ENCODE results near the gene OCEL1.

OCEL1 gene

DNA sequence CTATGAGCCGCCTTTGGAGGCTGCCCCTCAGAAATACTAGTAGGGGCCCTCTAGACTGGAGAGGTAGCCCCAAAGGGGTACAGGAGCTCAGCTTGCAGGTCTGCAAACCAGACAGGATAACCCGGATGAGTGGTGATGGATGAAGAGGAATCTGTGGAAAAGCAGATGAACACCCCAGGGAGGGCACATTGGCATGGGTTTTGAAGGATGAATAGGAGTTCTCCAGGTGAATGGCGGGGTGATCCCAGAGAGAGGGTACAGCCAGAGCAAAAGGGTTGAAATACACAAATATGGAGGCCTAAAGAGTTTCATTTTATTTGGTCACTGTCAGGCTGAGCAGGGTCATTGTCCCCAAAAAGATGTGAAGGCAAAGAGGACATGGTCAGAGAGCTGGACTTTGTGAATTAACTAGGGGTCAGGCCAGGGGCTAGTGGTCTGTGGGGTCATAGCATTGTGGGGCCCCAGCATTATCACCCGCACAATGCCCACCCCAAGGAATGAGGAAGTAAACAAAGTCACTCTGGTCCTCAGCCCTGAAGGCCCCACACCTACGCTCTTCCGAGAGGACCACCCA lies 14.9 kb downstream of the OCEL1 start:
- DNase-seq, result no peak

DNA sequence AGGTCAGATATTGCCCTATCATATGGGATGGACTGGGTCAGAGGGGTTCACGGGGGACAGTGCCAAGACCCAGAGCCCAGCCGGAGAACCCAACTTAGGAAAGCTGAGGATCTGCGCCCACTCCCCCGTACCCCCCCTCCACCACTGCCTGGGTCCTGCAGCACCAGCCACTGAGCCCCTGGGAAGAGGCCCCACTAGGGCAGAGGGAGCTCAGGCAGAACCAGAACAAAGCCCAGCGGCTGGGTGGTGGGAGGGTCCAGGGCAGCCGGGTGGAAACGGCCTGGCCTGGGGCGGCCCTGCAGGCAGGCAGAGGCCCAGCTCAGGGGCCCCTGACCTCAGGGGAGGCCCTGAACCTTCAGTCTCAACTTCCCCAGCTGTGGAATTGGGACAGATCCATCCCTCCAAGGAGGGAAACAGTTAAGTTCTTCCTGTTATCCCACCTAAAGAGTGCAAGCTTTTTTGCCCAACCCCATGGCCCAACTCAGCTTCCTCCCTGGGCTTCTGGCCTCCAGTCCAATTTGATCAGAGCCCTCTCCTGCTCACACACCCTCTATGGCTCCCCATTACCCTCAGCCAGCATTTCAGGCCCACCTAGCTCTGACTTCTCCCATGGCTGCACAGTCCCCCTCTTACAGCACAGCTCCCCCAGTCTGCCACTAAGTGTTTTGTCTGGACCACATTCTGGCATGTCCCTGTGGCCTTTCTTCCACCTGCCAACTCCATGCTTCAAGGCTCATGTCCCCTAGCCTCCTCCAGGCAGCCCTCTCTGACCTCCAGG lies 16.6 kb downstream of the OCEL1 start:
- no peak for DNase-seq

DNA sequence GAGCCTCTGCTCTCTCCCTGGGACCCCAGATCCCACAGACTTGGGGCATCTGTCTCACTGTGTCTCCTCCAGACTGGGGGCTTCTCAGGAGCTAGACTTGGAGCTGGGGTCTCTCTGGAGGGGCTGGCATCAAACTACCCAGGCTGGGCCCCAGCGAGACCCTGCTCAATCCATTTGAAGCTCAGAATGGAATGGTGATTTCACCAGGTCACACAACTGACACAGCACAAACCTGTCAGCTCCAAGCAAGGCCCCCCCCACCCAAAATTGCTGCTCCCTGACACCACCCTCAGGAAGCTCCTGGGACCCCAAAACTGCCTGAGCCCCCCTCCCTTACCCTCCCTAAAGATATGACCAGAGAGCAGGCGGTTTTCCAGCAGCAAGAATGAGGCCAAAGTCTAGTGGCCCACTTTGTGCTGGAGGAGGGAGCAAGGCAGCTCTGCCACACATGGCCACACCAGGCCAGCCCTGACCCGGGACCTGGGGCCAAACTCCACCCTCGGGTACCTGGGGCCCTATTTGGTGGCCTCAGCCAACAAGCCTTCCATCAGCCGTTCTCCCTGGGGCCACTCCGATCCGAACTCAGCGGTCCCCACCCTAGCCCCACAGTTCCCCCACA lies 17.3 kb downstream of the OCEL1 start:
- no peak for DNase-seq

DNA sequence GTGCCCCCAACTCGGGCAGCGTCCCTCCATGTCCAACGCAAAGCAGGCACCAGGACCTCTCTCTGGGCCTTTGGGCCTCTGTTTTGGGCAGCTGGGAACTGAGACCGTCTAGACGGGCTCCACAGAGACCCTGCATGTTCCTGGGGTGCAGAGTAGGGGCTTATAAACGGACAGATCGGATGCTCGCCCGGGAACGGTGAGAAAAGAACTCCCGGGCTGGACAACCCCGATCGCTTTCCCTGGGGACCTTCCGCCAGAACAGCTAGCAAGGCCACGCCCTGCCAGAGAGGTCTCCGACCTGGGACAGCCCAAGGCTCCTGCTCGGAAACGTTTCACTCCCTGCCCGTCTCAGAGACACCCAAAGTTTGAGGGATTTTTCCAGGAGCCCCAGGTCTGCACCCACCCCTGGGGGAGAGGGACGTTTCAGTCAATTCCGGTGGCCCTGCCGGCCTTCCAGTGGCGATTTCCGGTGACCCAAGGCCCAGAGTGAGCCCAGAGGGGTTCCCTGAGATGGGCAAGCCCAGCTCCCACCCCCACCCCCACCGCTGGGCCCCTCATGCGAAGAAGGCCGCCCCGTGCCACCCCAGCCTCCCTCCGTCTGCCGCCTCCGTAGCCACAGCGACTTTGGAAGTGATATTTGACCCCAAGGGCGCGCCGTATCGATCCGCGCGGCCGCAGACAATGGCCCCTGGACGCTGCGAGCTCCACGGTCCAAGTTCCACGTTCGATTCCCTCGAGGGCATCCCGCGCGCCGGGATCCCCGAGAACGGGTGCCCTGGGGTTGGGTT lies 18.0 kb downstream of the OCEL1 start:
- no peak for DNase-seq

DNA sequence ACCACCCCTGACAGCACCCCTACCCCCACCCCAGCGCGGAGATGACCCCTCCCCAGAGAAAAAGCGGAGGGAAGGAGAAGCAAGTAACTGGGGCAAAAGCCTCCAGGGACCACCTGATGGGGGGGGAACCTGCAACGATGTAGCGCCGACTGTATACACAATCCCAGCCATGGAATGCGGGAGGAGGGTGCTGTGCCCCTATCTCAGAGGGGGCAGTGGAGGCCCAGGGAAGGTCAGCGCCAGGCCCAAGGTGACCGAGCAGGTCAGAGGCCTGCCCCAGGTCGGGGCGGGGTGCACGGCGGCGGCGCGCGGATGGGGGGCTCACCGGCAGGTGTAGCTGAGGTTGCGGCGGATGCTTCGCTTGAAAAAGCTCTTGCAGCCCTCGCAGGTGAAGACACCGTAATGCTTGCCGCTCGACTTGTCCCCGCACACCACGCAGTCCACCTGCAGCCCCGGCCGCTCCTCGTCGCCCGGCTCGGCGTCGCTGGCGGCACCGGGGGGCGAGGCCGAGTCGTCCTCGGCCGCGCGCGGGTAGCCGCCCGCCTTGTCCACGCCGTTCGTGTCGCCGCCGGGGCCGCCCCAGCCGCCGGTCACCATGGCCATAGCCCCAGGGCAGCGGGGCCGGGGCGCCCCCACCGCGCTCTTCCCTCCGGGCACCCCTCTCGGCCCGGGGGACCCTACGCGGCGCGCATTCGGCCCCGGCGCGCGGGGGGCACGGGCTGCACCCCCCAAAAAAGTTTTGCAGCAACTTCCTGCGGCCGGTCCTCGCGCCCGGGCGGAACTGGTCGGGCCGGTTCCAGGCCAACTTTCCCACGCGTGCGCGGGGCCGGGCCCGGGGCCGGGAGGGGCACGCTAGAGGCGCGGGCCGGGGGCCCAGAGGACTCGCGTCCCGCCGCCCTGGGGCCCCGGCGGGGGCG lies 18.9 kb downstream of the OCEL1 start:
- DNase-seq, result peak; percentile 16 to 31

DNA sequence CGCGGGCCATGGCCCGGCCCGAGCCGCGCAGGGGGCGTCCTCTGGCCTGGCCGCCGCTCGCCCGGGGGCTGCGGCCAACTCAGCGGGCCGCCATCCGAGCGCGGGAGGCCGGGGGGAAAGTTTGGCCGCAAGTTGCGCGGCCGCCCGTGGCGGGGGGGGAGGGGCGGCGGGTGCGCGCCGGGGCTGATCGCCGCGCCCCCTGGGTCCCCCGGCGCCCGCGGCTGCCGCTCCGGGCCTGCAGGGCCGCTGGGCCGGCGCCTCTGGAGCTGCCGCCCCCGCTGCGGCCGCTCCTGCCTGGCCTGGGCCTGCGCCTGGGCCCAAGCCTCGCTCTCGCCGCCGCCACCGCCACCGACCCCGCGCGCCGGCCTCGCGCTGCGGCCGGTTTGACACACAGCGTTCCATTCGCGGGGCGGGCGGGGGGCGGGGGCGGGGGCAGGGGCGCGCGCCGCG lies 19.5 kb downstream of the OCEL1 start, which contains the start of gene NR2F6:
TSS of gene NR2F6 (minus strand) at position 385 of the 450 bp plus-strand sequence. CDS start 699 bp downstream, outside the sequence.
- DNase-seq, result no peak

DNA sequence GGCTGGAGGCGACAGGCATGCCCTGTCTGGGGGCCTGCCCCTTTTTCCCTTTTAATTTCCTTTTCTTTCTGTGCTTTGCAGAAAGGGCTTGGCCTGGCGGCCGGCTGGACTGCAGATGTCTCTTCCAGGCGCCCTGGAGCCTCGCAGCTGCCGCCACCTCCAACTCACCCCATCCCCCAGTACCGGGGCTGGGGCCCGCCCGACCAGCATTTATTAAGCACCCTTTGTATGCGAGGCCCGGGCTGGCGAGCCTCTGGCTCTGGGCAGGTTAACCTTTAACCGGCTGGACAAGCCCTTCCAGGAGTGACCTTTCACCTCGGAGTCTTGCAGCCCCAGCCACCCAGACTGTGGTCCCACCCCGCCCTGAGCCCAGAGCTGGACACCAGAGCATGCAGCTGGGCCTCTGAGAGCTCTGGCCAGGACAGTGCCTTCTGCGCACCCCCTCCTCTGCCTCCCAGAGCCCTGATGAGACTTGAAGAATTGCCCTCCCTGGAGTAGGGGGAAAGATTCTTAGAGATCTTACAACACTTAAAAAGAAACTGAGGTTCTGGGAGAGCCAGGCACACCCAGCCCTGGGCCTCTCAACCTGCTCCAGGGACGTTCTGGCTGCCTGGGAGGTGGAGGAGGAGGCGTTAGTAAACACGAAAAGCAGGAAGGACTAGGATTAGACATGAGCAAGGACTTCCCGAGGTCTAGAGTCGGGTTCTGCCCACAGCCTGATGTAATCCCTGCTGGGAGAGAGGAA lies 20.8 kb downstream of the OCEL1 start:
- peak; percentile 59 to 78 for DNase-seq

DNA sequence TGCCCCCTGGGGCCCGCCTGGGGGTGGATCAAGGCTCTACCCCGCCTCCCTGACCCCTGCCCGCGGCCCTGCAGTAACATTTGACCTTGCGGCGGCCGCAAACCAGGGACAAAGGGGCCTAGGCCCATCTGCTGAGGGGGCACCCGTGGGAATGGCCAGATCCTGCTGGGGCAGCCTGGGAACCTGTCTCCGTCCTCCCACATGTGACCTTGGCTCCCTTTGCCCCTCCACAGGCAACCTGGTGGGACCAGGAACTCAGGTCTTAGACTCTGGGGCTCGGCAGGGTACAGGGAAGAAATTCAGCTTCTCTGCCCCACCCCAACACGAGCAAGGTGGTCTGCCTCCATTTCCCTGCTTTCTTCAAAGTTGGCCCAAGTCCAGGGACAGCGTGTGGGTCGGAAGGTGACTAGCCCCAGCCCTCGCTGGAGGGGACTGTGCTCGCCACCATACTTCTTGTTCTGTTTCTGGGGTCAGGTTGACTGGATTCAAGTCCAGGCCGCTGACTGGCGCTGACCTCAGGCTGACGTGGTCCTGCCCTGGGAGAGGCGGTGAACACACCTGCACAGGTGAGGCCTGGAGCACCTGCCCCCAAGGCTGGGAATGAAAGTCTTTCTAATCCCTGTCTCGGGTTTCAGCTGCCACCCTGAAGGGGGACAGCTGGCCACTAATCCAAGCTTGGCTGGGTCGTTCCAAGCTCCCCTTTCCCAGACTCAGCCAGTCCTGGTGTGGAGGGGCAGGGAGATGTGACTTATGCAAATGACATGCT lies 22.2 kb downstream of the OCEL1 start:
- no peak for DNase-seq

DNA sequence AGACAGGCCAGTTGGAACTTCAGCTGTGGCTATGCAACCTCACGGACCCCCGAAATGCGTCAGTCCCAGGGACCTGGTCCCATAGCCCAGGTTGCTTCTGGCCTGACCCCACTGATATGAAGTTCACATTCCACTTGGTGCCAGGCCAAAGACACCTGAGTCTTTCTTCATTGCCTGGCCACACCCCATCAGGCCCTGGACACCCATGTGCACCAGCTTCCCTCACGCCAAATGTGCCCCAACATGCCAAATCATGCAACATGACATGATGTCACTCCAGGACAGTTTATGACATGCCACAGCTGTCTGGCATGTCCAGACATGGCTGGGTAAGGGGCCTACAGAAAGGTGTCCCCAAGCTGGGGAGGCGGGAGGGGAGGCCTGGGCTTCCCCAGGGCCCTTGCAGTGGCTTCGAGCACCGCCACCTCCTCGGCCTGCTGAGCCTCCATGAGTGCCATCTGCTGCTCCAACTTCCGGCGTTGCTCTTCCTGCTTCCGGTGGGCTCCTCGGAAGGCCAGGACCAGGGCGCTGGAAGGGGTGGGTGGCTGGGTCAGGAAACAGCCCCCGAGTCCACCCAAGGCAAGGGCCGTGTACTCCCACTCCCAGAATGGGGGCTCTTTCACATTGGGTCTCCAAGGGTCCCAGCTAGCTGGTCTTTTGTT lies 24.0 kb downstream of the OCEL1 start:
- no peak for DNase-seq

DNA sequence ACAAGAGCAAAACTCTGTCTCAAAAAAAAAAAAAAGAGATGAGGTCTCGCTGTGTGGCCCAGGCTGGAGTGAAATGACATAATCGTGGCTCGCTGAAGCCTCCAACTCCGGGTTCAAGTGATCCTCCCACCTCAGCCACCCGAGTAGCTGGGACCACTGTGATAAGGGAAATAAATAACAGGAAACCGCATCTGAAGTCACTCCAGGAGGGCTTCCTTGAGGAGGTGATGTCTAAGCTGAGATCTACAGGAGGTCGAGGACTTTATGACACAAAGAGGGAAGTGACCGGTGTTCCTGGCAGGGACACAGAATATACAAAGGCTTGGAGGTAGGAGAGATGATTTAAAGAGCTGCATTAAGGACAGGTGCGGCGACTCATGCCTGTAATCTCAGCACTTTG lies 28.6 kb downstream of the OCEL1 start:
- DNase-seq, result no peak

DNA sequence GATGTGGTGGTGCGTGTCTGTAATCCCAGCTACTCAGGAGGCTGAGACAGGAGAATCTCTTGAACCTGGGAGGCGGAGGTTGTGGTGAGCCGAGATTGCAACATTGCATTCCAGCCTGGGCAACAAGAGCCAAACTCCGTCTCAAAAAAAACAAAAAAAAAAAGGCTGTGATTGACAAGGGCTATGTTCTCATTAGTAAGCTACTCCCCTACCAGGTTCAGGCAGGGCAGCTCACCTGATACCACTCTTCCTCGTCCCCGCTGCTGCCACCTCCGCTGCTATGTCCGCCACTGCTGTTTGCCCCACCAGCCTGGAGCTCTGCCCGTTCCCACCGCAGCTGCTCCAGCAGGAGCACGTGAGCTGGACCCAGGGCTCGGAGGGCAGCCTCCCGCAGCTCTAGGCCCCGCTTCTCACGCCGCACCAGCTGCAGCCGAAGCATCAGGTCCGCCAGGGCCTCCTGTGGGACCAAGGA lies 29.2 kb downstream of the OCEL1 start:
- no peak for DNase-seq

DNA sequence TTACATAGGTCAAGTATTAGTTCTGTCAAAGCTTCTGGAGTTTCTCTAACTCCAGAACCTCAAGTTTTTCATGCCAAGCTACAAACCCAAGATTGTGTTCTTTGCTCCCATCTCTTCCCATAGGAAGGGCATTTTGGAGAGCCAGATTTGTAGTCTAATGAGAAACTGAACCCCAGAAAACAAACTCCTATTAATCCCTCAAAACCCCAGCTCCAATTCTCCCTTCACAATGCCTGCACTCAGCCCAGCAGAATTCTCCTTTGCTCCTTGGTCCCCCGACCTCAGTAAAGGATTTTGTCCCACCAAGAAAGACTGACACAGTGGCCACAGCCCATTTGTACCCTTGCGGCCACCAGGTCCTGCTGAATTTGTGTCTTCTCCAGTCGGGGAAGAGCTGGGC lies 30.1 kb downstream of the OCEL1 start:
- DNase-seq, result no peak

DNA sequence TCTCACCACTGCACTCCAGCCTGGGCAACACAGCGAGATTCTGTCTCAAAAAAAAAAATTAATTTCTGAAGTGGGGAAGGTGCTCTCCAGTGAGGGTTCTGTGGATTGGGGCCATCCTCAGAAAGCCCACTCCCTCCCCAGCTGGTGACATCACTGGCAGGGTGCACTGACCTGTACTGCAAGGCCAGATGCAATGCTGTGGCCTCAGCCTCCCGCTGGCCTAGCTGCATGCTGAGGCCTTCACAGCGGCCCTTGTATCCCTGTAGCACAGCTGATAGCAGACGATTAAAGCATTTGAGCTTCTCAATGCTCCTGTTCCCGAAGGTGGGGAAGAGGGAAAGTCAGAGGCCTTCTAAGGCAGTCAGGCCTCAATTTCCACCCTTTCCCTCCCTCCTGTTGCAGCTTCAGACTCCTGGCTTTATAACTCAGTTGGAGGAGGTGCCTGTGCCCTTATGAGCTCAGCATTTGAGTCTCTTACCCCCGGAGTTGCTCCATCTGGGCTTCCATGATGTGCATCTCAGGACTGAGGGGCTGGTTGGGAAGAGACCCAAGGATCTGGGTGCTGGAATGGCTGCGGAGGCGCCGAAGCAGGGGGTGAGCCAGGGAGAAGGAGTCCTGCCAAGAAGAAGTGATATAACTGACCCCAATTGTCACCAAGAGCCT lies 33.2 kb downstream of the OCEL1 start:
- DNase-seq, result no peak

DNA sequence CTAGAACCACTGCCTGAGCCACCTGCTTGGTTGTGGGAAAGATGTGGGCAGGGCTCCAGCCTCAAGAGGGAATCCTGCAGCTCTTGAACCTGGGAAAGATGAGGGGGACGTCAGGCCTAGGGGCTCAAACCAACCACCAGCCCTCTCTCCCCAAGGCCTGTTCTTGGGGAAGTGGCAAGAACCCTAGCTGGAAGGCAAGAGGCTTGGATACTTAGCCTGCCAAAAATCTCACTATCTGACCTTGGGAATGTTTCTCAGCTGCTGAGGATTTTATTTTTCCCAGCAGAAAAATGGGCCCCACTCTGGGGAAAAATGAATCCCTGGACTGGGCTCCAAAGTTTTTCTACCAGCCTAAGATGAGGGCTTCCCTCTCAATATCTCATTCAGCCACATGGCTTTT lies 33.9 kb downstream of the OCEL1 start:
- no peak for DNase-seq

DNA sequence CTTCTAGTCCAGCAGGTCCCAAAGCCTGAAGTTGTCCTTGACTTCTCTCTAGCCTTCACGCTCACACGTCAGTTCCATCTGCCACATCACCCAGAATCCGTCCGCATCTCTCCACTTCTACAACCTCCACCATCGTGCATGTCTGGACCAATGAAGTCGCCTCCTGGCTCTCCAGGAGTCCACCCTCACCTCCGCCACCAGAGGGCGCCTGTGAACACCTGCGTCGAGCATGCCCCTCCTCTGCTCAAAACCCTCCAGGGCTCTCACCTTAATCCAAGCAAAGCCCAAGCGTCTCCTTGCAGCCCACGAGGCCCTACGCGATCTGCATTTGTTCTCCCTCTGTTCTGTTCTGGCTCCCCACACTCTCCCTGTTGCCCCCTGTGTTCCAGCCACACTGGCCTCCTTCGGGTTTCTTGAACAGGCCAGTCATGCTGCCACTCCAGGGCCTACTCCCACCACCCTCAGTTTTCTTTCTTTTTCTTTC lies 34.9 kb downstream of the OCEL1 start:
- peak; percentile 82 to 83 for DNase-seq

DNA sequence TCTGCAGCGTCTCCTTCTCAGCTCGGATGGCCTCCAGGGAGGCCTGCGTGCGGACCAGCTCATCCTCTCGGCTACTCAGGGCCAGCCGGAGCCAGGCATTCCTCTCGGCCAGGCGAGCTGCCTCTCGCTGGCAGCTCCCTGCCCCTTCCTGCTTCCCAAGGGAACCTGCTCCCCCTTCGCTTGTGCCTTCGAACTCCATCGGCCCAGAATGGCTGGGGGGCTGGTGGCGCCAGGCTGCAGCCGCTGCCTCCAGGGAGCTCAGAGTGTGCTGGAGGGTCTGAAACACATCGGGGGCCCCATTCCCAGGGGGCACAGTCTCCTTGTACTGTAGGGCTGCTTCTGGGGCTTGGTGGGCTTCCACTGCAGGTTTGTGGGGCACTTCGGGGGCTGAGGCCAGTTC lies 36.5 kb downstream of the OCEL1 start:
- no peak for DNase-seq

DNA sequence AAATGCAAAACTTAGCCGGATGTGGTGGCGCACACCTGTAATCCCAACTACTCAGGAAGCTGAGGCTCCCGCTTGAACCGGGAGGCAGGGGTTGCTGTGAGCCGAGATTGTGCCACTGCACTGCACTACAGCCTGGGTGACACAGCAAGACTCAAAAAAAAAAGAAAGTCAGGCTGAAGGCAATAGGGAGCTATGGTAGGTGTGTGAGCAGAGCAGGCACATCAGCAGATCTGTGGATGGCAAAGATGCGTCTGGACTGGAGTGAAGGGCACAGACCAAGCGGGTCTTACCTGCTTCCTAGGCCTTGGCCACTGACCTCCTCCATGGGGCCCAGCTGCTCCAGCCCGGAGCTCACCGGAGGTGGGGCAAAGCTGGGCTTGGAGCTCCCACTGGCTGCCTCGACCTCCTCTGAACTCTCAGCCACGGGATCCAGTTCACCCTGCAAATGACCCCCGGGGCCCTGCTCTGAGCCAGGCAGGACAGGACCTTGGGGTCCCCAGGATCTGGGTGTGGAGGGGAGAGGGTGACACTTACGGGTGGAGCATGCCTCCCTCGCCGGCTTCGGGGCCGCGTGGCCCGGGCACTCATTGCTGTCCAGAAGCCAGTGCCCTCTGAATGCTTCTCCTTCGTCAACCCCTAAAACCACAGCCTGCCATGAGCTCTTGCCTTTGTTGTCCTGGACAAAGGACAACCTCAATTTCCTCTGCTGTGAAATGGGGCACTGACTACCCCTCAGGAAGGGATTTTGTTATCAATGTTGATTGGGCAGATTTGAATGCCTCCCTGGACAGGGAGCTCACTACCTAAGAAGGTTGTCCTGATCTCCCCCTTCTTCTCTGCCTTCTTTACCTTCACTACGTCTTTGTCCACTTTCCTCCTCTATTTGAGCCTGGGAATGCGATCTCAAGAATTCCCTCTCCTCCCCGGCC lies 38.0 kb downstream of the OCEL1 start:
- DNase-seq, result no peak

DNA sequence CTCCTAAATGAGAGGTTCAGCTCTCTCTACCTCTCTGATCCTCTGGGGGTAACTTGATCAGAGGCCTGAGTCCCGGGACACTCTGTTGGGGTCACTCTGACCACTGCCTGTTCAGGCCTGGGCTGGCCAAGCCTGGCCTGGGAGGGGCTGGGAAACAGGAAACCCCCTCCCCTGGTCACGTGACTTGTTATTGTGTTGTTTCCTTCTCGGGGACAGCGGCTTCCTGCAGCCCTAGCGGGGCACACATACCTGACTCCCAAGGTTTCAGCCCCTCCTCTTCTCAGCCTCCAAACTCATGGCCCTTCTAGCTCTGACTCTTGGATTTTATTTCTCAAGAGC lies 38.6 kb downstream of the OCEL1 start, which contains the start of gene USHBP1:
TSS of gene USHBP1 (minus strand) at position 105 of the 339 bp plus-strand sequence. CDS start 446 bp downstream, outside the sequence.
- DNase-seq, result no peak

All from inflammatory macrophage (primary cell).